Peyer's patch (tissue), 4 donors: ENCODE data around the gene SLC10A1. TPM values are rescaled to one million over a fixed set of nuclear protein-coding genes. Genes with fewer than 3 reads are reported as not detected.

Experiments
- DNase-seq, 3 donors: peaks; one replicate each; pipeline ENCODE4 v3.0.0-alpha.2; 2017 to 2019
- H3K27ac ChIP-seq, 4 donors: fragments of 200-600 bp; sonication (generic); one replicate each; pipeline ENCODE4 v1.5.1; 2016 to 2019
- H3K27me3 ChIP-seq, 2 donors: fragments of 200-600 bp; sonication (generic); one replicate each; pipeline ENCODE4 v1.5.1; 2019
- H3K36me3 ChIP-seq, 3 donors: fragments of 200-600 bp; sonication (generic); one replicate each; pipeline ENCODE4 v1.5.1; 2016 to 2019
- H3K4me1 ChIP-seq, 4 donors: fragments of 200-600 bp; sonication (generic); one replicate each; pipeline ENCODE4 v1.5.1; 2016 to 2019
- H3K4me3 ChIP-seq, 4 donors: fragments of 200-600 bp; sonication (generic); 1 replicate in 3 of 4; 2 replicates in 1 of 4; pipeline ENCODE4 v1.5.1; 2016 to 2019; ENCODE audit warnings: mild to moderate bottlenecking in 1 of 4
- H3K9me3 ChIP-seq, 4 donors: fragments of 200-600 bp; sonication (generic); one replicate each; pipeline ENCODE4 v1.5.1; 2016 to 2019; ENCODE audit warnings: mild to moderate bottlenecking in 1 of 4
- CTCF ChIP-seq, 6 experiments: fragments of 450-650 bp in 4 of 6; fragments of 200-600 bp in 2 of 6; sonication (generic) in 1 of 6; IDR thresholded peaks; one replicate each; pipeline ENCODE4 v1.5.1; 2017 to 2019; ENCODE audit warnings: antibody characterized with exemption in 6 of 6, mild to moderate bottlenecking in 3 of 6, moderate library complexity in 1 of 6
- POLR2A ChIP-seq, 2 donors: fragments of 450-650 bp; IDR thresholded peaks; one replicate each; pipeline ENCODE4 v1.5.1; 2017; ENCODE audit warnings: antibody characterized with exemption in 2 of 2, mild to moderate bottlenecking in 2 of 2, moderate library complexity in 2 of 2
- total RNA-seq, 4 donors: library from RNA; depleted of rRNA; stranded (reverse); fragments of >200 nt; gene quantifications; one replicate each; pipeline ENCODE4 v1.1.0, GENCODE V29; 2016

SLC10A1 gene
- total RNA-seq, 4 donors from 2014 or later: not detected

GRCh38 chr14:69839661-69840060, 42.6 kb upstream of the SLC10A1 start:
- TF ChIP-seq POLR2A (IDR thresholded peaks at IDR 0.05) (no peak), CTCF (IDR thresholded peaks at IDR 0.05) (no peak)
- no peak for DNase-seq
- no peaks in the 10 kb centered on the region for H3K36me3 ChIP-seq
- H3K4me3 ChIP-seq: no peak overlapping the region
- no peaks in the 10 kb centered on the region for H3K9me3 ChIP-seq
- H3K4me1 ChIP-seq: no peaks in the 10 kb centered on the region
- H3K27me3 ChIP-seq: no peaks in the 10 kb centered on the region
- no peak overlapping the region for H3K27ac ChIP-seq

DNA sequence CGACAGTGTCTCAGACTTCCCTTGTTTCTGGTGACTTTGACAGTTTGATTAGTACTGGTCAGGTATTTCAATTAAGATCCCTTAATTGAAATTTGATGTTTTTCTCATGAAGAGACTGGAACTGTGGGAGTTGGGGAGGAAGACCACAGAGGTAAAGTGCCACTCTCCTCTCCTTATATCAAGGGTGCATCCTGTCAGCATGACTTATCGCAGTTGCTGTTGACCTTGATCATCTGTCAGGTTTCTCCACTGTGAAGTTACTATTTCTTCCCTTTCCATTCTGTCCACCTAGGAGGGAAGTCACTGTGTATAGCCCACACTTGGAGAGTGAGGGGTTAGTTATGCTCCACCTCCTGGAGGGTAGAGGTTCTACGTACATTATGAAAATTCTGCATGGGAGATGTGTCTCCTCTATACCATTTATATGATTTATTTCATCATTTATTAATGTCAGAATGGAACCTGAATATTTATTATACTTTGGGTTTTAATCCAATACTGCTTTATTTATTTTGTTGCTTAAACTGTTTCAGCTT, 41.9 kb upstream of the SLC10A1 start:
- Histone ChIP-seq H3K9me3 (no peaks in the 10 kb centered on the region), H3K27ac (no peak overlapping the region), H3K27me3 (no peaks in the 10 kb centered on the region), H3K4me1 (no peaks in the 10 kb centered on the region), H3K4me3 (no peak overlapping the region), H3K36me3 (no peaks in the 10 kb centered on the region)
- no peak for TF ChIP-seq POLR2A (IDR thresholded peaks at IDR 0.05)
- no peak for TF ChIP-seq CTCF (IDR thresholded peaks at IDR 0.05)
- no peak for DNase-seq

- Histone ChIP-seq H3K27me3 (no peaks in the 10 kb centered on the region), H3K9me3 (no peaks in the 10 kb centered on the region), H3K4me1 (no peaks in the 10 kb centered on the region), H3K36me3 (no peaks in the 10 kb centered on the region), H3K27ac (no peak overlapping the region), H3K4me3 (no peak overlapping the region)
- TF ChIP-seq POLR2A (IDR thresholded peaks at IDR 0.05) (no peak), CTCF (IDR thresholded peaks at IDR 0.05) (no peak)
- no peak for DNase-seq
Measured at GRCh38 chr14:69828879-69829278, 31.8 kb upstream of the SLC10A1 start.

DNA sequence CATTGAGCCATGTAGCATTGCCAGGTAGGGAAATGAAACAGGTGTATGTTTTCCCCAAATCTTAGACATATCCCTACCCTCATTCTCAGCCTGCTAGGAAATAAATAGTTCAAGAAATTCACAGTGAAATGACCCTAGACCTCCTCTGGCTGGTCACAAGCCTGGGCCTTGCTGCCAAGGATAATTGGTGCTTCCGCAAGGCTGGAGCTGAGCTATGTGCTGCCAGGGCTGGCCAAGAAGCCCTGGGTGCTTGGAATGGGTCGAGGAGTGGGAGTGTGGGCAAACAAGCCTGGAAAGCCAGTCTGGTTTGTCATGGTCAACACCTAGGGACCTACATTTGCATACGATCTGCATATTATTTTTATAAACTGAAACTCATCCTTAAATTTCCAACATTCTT, 31.3 kb upstream of the SLC10A1 start:
- no peak for TF ChIP-seq POLR2A (IDR thresholded peaks at IDR 0.05)
- TF ChIP-seq CTCF (IDR thresholded peaks at IDR 0.05): no peak

DNA sequence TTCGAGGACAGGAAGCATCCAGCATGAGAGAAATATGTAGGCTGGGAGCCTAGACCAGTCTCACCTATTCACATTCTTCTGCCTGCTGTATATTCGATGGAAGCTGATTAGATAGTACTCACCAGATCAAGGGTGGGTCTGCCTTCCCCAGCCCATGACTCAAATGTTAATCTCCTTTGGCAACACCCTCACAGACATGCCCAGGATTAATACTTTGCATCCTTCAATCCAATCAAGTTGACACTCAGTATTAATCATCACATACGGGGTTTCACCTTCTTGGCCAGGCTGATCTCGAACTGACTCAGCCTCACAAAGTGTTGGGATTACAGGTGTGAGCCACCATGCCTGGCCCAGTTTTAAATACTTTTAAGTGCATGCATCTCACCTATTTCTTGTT, 30.5 kb upstream of the SLC10A1 start:
- Histone ChIP-seq H3K4me1 (no peaks in the 10 kb centered on the region), H3K27ac (no peak overlapping the region), H3K36me3 (no peaks in the 10 kb centered on the region), H3K4me3 (no peak overlapping the region), H3K27me3 (no peaks in the 10 kb centered on the region), H3K9me3 (no peaks in the 10 kb centered on the region)
- TF ChIP-seq CTCF (IDR thresholded peaks at IDR 0.05) (no peak), POLR2A (IDR thresholded peaks at IDR 0.05) (no peak)
- DNase-seq: no peak

More for the DNA sequence above, 31.3 kb upstream of the SLC10A1 start:
- no peak overlapping the region for H3K4me3 ChIP-seq
- no peak overlapping the region for H3K27ac ChIP-seq
- no peaks in the 10 kb centered on the region for H3K4me1 ChIP-seq
- no peaks in the 10 kb centered on the region for H3K9me3 ChIP-seq
- no peak for DNase-seq
- H3K27me3 ChIP-seq: no peaks in the 10 kb centered on the region
- no peaks in the 10 kb centered on the region for H3K36me3 ChIP-seq

- no peak for TF ChIP-seq CTCF (IDR thresholded peaks at IDR 0.05)
- TF ChIP-seq POLR2A (IDR thresholded peaks at IDR 0.05): no peak
- DNase-seq: no peak
- H3K9me3 ChIP-seq: no peaks in the 10 kb centered on the region
- no peak overlapping the region for H3K4me3 ChIP-seq
- no peak overlapping the region for H3K27ac ChIP-seq
- H3K4me1 ChIP-seq: peaks cover 0 to 6% (median 0%) of the 10 kb centered on the region in 4 donors
- no peaks in the 10 kb centered on the region for H3K36me3 ChIP-seq
- H3K27me3 ChIP-seq: no peaks in the 10 kb centered on the region
Measured at GRCh38 chr14:69822456-69822855, 25.4 kb upstream of the SLC10A1 start.
